Medulla oblongata (tissue), 1 donor: ENCODE results near the gene CIC.

ENCODE experiments used
- DNase-seq: peaks from one replicate; pipeline ENCODE4 v3.0.0-alpha.2; 2015; ENCODE audit errors: extremely low spot score

Gene CIC

DNA sequence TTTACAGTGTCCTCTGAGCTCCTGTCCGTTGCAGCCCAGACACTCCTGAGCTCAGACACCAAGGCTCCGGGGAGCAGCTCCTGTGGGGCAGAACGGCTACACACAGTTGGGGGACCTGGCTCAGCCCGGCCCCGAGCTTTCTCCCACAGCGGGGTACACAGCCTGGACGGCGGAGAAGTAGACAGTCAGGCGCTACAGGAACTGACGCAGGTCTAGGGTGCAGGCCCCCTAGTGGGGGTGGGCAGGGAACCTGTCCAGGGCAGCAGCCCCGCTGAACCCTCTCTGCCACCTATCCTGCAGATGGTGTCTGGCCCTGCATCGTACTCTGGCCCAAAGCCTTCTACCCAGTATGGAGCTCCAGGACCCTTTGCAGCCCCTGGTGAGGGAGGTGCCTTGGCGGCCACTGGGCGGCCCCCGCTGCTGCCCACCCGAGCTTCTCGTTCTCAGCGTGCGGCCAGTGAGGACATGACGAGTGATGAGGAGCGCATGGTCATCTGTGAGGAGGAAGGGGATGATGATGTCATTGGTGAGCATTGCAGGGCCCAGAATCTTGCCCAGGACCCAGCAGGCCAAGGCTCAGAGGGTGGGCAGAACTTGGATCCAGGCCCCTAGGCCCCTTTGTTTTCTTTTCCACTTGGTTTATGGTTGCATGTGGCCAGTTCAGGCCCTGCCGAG, 20.0 kb downstream of the CIC start:
- DNase-seq: no peak

DNA sequence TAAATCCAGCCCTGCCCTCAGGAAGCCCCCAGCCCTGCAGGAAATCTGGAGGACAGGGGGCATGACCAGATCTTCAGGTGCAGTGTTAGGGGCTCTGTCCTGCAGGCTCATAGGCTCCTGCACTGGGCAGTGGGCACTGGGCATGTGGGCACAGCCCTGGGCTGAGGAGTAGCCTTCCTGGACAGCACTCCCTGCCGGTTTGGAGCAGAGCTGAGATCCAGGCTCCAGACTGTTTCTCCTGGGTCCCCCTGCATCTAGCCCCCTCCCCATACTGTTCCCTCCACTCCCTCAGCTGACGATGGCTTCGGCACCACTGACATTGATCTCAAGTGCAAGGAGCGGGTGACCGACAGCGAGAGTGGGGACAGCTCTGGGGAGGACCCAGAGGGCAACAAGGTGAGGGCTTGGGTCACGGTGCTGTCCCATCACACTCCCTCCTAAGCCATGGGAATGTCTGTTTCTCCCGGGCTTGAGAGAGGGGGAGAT, 20.5 kb downstream of the CIC start:
- no peak for DNase-seq

DNA sequence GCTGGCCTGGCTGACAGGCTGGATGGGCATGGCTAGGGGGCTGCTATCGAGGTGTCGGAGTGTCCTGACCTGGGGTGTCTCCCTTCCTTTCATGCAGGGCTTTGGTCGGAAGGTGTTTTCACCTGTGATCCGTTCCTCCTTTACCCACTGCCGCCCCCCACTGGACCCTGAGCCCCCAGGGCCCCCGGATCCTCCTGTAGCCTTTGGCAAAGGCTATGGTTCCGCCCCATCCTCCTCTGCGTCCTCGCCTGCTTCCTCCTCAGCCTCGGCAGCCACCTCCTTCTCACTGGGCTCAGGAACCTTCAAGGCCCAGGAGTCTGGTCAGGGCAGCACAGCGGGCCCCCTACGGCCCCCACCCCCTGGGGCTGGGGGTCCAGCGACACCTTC, 21.1 kb downstream of the CIC start:
- DNase-seq: no peak

DNA sequence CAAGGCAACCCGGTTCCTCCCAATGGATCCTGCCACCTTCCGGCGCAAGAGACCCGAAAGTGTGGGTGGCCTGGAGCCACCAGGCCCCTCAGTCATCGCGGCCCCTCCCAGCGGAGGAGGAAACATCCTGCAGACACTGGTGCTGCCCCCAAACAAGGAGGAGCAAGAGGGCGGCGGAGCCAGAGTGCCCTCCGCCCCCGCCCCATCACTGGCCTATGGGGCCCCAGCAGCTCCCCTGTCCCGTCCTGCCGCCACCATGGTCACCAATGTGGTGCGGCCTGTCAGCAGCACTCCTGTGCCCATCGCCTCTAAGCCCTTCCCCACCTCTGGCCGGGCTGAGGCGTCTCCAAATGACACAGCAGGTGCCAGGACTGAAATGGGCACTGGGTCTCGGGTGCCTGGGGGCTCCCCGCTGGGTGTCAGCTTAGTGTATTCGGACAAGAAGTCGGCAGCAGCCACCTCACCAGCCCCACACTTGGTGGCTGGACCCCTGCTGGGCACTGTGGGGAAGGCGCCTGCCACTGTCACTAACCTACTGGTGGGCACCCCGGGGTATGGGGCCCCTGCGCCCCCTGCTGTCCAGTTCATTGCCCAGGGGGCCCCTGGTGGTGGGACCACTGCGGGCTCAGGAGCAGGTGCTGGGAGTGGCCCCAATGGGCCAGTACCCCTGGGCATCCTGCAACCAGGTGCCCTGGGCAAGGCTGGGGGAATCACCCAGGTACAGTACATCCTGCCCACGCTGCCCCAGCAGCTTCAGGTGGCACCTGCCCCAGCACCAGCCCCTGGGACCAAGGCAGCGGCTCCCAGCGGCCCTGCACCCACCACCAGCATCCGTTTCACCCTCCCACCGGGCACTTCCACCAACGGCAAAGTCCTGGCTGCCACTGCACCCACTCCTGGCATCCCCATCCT, 21.7 kb downstream of the CIC start:
- DNase-seq: no peak

DNA sequence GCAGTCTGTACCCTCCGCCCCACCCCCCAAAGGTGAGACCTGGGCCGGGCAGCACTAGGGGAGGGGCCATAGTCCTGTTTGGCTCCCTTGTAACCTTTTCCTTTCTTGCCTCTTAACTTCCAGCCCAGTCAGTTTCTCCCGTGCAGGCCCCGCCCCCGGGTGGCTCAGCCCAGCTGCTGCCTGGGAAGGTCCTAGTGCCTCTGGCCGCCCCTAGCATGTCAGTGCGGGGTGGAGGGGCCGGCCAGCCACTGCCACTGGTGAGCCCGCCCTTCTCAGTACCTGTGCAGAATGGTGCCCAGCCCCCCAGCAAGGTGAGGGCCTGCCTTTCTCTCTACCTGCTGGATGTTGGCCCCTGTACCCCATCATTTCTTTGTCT, 22.4 kb downstream of the CIC start:
- no peak for DNase-seq

DNA sequence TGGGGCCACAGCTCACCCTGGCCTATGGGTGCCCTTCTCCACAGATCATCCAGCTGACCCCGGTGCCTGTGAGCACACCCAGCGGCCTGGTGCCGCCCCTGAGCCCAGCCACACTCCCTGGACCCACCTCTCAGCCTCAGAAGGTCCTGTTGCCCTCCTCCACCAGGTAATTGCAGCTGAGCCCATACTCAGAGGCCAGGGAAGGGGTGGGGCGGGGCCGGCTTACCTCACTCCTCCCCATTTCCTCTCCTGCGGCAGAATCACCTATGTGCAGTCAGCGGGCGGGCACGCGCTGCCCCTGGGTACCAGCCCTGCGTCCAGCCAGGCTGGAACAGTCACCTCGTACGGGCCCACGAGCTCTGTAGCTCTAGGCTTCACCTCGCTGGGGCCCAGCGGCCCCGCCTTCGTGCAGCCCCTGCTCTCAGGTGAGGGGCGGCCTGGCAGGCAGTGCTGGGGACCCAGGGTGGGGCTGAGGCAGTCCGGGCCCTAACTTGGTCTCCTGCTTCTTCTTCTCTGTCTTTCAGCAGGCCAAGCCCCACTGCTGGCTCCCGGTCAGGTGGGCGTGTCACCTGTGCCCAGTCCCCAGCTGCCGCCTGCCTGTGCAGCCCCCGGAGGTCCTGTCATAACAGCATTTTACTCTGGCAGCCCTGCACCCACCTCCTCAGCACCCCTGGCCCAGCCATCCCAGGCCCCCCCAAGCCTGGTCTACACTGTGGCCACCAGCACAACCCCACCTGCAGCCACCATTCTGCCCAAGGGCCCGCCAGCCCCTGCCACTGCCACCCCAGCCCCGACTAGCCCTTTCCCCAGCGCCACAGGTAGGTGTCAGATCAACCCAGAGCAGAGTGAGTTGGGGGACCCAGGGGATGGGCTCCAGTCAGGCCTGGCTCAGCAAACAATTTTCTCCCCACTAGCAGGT, 23.2 kb downstream of the CIC start:
- no peak for DNase-seq

DNA sequence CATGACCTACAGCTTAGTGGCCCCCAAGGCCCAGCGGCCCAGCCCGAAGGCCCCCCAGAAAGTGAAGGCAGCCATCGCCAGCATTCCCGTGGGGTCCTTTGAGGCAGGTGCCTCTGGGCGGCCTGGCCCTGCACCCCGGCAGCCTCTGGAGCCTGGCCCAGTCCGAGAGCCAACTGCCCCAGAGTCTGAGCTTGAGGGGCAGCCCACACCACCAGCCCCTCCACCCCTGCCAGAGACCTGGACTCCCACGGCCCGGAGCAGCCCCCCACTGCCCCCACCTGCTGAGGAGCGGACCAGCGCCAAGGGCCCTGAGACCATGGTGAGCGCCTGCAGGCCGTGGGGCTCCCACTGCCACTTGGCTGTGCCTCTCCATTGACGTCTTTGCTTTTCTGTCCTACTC, 23.9 kb downstream of the CIC start:
- DNase-seq: no peak

DNA sequence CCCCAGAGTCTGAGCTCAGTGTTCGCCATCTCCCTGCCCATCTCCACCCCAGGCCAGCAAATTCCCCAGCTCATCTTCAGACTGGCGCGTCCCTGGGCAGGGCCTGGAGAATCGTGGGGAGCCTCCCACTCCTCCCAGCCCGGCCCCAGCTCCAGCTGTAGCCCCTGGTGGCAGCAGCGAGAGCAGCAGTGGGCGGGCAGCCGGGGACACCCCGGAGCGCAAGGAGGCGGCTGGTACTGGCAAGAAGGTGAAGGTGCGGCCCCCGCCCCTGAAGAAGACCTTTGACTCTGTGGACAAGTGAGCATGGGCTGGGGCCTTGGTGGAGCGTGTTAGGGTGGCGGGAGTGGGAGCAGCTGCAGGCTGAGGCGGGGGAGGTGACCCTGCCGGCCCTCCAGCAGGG, 24.5 kb downstream of the CIC start:
- DNase-seq: no peak

DNA sequence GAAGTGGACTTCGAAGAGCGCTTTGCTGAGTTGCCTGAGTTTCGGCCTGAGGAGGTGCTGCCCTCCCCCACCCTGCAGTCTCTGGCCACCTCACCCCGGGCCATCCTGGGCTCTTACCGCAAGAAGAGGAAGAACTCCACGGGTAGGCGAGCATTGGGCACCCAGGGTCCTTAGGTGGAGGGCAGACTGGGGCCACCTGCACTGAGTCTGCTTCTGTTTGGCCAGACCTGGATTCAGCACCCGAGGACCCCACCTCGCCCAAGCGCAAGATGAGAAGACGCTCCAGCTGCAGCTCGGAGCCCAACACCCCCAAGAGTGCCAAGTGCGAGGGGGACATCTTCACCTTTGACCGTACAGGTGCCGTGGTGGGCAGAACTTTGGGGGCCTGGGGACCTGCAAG, 24.9 kb downstream of the CIC start:
- no peak for DNase-seq

DNA sequence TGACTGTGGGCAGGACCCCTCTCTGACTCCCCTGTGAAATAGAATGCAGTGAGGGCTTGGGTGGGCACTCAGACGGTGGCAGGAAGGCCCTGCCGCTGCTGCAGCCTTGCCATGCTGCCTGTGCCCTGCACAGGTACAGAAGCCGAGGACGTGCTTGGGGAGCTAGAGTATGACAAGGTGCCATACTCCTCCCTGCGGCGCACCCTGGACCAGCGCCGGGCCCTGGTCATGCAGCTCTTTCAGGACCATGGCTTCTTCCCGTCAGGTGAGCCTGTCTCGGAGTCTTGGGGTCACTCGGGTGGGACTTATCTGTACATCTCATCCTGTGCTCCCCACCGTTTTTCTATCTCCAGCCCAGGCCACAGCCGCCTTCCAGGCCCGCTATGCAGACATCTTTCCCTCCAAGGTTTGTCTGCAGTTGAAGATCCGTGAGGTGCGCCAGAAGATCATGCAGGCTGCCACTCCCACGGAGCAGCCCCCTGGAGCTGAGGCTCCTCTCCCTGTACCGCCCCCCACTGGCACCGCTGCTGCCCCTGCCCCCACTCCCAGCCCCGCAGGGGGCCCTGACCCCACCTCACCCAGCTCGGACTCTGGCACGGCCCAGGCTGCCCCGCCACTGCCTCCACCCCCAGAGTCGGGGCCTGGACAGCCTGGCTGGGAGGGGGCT, 25.6 kb downstream of the CIC start:
- no peak for DNase-seq

DNA sequence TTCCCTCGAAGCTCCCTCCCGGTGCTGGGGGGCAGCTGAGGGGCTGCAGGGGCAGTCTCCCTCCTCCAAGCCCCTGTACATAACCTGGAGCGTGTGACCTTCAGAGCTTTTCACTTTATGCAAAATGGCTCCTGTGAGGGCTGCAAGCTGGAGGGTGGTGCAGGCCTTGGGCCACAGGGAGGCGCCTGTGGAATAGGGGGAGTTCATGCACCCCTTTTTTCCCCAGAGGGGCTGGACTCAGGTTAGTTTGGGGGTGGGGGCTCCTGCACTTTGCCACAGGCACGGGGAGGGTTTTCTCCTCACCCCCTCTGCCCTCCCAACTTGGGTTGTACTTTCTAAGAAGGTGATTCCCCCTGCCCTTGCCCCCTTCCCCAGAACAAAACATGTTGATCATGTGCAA, 26.3 kb downstream of the CIC start:
- no peak for DNase-seq

DNA sequence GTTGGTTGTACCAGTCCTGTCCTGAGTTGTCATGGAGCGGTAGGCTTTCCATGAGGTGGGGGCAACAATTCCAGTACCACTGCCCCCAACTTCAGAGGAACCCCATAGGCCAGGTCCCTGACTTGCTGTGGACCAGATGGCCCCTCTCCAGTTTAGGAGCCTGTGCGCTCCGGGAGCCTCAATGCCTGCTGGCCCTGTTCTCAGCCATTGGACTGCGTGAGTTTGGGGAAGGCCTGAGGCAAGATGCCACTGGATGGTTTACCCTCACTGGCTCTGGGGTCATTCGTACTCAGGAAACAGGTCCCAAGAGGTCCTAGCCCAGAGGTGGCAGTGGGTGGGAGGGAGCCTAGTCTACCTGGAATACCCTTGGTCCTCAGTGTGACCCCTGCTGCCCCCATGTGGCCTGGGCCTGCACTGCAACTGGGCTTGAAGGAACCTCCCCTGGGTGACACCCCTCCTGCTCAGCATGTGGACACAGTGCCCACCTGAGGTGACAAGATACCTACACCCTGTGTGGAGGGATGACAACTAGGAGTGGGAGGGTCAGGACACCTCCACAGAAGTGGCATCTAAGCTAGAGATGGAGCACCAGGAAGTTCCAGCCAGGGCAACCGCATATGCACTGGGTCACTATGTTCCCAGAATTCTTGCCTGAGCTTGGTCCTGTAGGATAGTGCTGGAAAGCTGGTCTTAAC, 26.9 kb downstream of the CIC start:
- peak; percentile 80 for DNase-seq

DNA sequence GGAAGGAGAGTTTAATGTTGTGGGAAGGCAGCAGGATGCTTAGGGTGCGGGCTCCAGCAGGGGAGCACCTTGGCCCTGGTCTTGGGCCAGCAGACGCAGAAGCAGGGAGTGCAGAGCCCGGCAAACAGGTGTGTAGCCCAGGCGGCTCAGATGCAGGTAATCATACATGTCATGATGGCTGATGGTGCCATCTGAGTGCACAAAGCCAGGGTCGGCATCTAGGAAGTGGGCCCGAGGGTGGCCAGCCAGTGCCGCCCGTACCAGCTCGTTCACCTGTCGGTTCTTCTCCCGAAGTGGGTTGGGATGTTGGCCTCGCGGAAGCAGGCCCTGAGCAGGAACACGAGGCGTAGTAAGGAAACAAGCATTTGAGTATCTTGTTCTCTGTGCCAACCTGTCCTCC, 28.0 kb downstream of the CIC start:
- no peak for DNase-seq

DNA sequence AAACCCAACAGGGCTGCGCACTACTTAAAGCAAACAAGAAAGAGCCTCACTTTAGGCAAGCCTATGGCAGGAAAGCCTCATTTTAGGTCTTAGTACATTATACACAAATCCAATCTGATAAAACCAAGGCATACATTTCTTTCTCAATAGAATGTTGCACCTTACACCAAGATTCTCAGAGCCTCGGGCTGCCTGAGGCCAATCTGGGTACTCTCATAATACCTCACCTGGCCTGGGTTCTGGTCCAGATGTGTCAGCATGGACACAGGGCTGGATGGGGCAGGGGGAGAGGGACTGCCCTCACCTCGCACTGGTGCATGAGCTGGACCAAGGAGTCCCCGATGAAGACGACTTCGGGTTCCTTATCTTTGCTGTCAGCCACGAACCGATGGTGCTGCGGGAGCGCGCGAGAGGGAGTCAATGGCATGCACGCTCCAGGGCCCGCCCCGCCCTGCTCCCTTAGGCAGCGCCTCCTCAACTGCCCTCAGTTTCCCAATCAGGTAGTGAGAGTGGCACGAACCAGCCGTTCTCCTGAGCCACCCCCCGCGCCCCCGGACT, 32.7 kb downstream of the CIC start, which contains the start of gene PRR19:
PRR19 (plus strand) TSS at position 487 of the 558 bp plus-strand sequence. CDS start 7,453 bp downstream, outside the sequence.
- no peak for DNase-seq

DNA sequence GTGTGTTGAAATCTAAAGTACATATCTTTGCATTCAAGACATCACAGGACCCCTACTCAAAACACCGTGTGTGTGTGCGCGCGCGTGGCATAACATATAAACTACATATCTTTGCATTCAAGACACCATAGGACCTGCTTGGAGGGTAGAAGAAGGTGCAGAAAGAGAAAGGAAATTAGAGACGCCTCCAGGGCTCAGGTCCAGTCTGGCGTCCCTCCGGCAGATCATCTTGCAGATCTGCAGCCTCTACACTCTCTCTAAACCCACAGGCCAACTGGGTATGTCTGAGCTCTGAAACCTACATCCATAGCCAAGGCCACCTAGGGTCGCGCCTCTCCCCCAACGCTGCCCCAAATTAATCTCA, 34.0 kb downstream of the CIC start:
- DNase-seq: no peak

DNA sequence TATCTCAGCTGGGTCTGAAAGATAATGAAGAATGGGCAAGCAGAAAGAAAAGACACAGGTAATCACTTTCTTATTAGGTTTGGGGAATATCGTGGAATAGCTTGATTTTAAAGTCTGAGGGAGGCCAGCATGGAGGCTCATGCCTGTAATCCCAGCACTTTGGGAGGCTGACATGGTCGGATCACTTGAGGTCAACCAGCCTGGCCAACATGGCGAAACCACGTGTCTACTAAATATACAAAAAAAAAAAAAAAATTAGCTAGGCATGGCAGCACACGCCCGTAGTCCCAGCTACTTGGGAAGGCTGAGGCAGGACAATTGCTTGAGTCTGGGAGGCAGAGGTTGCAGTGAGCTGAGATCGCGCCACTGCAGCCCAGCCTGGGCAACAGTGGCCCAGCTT, 34.8 kb downstream of the CIC start:
- DNase-seq: no peak

DNA sequence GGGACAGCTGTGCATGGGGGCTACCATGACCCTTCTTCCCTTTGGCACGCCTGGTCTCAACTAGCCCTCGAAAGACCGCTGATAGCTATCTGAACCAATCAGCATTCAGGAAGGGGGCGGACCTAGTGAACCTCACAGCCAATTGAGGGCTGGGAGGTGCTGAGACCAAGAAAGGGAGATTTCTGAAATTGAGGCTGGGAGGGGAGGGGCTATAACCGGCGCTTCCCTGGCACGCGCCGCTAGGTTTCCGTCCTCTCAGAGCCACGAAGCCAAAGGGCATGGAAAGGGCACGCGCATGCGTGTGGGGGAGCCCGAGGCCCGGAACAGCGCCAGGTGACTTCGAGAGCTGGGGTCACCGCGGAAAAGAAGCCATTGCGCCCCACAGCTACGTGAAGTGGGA, 37.6 kb downstream of the CIC start:
- DNase-seq: no peak

DNA sequence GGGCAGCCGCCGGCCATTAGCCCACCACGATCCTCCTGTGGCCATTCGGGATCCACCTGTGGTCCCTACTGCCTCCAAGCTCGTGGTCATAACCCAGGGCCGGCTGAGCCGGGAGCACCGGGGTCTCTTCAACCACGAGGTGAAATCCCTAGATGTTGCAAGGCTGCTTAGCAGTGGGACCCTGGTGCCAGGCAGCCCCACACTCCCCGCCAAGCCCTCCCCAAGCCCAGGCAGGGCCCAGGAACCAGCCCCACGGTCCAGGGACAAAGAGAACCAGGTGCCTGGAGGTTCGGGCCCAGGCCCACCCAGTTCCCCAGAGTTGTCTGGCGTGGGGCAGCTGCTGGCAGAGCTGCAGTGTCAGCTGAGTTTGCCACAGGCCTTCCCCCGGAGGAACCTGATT, 40.6 kb downstream of the CIC start:
- no peak for DNase-seq

DNA sequence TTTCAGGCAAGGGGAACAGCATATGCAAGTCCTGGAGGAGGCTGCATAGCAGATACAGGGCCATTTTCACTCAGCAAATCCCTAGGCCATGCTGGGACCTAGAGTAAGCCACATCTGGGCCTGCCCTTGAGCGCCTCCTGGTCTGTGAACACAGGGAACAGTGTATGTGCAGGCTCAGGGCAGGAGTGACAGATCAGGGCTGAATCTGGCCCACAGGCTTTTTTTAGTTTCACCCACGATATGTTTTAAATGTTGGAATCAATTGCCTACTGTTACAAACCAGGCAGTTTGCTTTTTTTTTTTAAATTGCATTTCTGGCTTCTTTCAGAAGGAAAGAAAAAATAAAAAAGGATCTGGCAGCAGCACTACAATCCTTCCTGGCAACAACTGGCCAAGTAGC, 42.6 kb downstream of the CIC start:
- DNase-seq: no peak

DNA sequence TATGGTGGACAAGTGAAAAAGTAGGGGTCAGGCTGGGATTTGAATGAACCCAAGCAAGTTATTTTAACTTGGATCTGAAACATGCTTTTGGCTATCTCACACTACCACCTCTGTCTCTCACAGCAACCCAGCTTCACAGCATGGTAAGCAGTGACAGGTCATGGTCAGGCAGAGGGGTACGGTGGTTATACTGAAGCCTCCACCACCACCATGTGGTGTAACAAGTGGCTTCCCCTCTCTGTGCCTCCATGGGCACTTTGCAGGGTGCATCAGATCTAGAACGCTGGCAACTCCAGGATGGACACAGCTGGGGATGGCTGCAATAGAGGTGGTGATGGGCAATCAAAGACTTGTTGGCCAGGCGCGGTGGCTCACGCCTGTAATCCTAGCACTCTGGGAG, 43.3 kb downstream of the CIC start:
- DNase-seq: no peak
